H7 (cell line): Measurements from ENCODE around the gene NIPAL3. TPM values are rescaled to one million over a fixed set of nuclear protein-coding genes. Genes with fewer than 3 reads are reported as not detected.

ENCODE experiments used
- DNase-seq: peaks from one replicate; pipeline ENCODE4 v3.0.0; 2012
- H3K27me3 ChIP-seq: 2 replicates; pipeline ENCODE4 v1.6.0; 2011; ENCODE audit warnings: mild to moderate bottlenecking, low read length; ENCODE audit not compliant: control insufficient read depth, insufficient read depth
- H3K36me3 ChIP-seq: replicated peaks from 2 replicates; pipeline ENCODE4 v1.5.1; 2011; ENCODE audit warnings: low read length; ENCODE audit not compliant: control insufficient read depth, insufficient read depth
- H3K4me3 ChIP-seq: 2 replicates; pipeline ENCODE4 v1.5.1; 2011; ENCODE audit warnings: low read depth, mild to moderate bottlenecking, control low read depth, low read length, moderate library complexity; ENCODE audit not compliant: insufficient read depth
- total RNA-seq: library from RNA; depleted of rRNA; stranded (reverse); fragments of >200 nt; shearing (Covaris generic); gene quantifications from 2 replicates; pipeline ENCODE4 v1.2.3, GENCODE V29; 2014

Gene NIPAL3
- total RNA-seq, 1 experiment from 2014 or later: 8.9 TPM

DNA sequence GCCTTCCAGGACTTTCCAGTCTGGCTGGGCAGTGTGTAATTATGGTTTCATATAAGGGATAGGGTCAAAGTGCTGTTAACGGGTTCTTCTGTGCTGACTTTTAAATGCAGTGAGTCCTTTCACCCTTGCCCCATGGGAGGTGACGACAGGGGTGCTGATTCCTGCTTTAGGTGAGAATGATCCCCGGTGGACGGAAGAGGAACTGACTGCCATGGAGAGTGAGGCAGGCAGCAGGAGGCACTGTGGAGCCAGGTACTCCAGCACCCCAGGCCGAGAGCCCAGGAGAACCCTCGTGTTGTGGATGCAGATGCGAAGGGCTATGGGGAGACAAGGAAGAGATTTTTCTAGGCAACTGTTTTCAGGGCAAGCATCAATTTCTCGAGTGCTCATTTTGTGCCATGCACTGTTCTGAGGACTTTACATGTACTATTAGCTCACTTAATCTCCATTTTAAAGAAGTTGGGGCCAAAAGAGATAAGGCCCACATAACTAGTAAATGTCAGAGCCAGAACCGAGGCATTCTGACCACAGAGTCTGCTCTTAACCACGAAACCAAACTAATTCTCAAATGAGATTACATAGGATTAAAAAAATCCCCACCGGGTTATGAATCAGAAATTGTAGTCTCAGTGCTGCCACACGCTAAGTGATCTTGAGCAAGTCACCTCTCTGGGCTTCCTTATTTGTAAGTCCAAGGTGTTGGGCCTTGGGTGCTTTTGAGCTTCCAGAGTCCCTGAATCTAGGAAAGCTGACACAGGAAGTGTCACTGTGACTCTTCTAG, 30.3 kb upstream of the NIPAL3 start:
- DNase-seq: peak; percentile 59
- H3K36me3 ChIP-seq: peaks cover 1% of the 10 kb centered on the region
- no peaks in the 10 kb centered on the region for H3K27me3 ChIP-seq

DNA sequence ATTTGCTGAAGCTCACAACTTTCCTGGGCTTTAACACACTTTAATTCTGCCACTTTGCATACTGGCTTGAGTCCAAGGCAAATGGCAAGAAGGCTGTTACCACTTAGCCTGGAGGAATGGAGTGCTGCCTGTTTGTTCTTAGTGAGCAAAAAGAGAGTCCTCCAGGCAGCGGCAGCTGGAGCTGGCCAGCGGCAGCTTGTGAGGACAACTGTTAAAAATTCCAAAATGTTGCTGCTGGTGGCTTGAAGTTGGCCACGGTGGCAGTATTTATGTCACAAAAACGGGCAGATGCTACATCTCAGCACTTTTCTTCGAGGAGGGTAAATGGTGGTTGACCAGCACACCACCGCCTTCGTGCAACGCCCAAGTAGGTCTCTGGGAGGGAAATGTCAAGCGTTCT, 29.4 kb upstream of the NIPAL3 start:
- peaks cover 1% of the 10 kb centered on the region for H3K36me3 ChIP-seq
- no peak for DNase-seq
- H3K27me3 ChIP-seq: no peaks in the 10 kb centered on the region
- H3K4me3 ChIP-seq: no peak overlapping the region

More for the DNA sequence above, 30.3 kb upstream of the NIPAL3 start:
- no peak overlapping the region for H3K4me3 ChIP-seq

DNA sequence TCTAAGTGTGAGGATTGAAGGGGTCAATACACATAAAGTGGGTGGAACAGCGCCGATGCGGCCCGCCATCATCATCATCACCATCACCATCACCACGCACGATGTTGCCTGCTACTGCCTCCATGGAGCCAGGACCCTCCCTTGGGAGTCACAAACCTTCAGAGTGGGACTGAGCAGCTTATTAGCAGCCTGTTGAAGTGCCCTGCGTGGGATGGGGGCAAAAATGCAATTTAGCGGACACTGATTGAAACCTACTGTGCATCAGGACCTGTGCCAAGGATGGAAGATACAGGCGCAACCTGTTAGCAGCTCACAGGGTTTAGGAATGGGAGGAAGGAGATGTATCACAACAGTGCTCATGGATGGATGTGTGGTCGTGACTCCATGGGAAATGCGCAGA, 28.7 kb upstream of the NIPAL3 start:
- peaks cover 1% of the 10 kb centered on the region for H3K36me3 ChIP-seq
- no peaks in the 10 kb centered on the region for H3K27me3 ChIP-seq
- no peak for DNase-seq
- no peak overlapping the region for H3K4me3 ChIP-seq

DNA sequence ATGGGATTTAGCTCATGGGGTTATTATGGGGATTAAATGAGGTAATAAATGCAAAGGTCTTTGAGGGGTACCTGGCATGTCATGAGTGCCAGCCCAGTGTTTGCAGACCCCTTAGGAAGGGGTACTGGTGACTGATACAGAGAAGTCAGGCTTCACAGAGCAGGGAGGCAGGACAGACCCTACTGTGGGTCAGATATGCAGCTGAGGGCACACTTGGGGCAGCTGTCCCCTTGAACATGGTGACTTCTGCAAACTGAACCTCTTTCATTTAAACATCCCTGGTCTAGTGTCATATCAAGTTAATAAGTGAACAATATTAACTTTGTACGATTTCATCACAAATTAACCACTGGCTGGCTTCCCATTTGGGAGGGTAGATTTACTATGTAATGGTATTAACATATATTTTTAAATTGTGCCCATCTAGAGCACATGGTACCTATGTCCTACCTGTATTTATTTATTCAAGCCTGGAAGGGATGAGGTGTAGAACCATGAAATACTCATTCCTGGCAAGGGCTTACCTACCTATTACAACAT, 27.9 kb upstream of the NIPAL3 start:
- Histone ChIP-seq H3K36me3 (peaks cover 1% of the 10 kb centered on the region; the same call in 1 of the 2 replicates), H3K27me3 (no peaks in the 10 kb centered on the region), H3K4me3 (no peak overlapping the region)
- no peak for DNase-seq

DNA sequence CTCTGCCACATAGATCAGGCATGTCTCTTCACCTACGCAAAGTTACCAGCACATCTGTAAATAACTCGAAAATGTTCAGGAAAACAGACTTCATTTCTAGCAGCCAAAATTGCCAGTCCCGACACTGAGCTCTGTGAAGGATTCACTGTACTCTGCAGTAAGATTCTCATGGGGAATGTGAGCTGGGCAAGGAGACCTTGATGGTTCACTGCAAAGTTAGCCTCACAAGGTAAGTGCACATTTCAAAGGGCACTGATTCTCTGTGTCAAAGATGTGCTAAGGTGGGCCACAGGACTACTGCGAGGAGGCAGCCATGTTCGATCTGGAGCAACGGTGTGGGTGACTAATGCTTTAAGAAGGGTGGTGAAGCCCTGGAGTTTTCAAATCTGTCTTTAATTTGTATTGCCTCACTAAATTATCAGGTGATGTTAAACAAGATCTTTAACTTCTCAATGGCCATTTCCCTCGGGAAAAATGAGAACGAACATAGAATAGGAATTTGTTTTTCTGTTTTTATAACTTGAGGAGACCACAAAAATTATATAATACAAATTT, 27.2 kb upstream of the NIPAL3 start:
- Histone ChIP-seq H3K36me3 (peaks cover 1% of the 10 kb centered on the region; the same call in 1 of the 2 replicates), H3K27me3 (no peaks in the 10 kb centered on the region), H3K4me3 (no peak overlapping the region)
- no peak for DNase-seq

DNA sequence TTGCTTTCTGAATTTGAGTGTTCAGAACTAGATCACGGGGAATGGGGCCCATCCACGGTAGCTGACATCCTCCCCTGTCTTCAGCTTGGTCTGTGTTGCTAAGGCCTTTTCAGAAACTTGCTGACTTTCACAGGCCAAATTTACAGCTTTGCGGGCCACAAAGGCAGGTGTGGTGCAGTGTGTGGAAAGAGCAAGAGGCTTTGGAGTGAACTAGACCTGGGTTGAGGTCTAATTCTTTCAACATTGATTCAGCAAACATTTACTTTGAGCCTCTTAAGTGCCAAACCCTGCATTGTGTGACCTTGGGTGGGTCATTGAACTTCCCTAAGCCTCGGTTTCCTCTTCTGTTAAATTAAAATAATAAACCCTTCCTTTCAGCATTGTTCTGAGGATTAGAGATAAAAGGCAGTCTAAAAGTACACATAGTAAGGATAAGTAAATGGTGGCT, 26.3 kb upstream of the NIPAL3 start:
- no peak overlapping the region for H3K4me3 ChIP-seq
- peaks cover 1% of the 10 kb centered on the region; the same call in 1 of the 2 replicates for H3K36me3 ChIP-seq
- H3K27me3 ChIP-seq: no peaks in the 10 kb centered on the region
- DNase-seq: no peak

DNA sequence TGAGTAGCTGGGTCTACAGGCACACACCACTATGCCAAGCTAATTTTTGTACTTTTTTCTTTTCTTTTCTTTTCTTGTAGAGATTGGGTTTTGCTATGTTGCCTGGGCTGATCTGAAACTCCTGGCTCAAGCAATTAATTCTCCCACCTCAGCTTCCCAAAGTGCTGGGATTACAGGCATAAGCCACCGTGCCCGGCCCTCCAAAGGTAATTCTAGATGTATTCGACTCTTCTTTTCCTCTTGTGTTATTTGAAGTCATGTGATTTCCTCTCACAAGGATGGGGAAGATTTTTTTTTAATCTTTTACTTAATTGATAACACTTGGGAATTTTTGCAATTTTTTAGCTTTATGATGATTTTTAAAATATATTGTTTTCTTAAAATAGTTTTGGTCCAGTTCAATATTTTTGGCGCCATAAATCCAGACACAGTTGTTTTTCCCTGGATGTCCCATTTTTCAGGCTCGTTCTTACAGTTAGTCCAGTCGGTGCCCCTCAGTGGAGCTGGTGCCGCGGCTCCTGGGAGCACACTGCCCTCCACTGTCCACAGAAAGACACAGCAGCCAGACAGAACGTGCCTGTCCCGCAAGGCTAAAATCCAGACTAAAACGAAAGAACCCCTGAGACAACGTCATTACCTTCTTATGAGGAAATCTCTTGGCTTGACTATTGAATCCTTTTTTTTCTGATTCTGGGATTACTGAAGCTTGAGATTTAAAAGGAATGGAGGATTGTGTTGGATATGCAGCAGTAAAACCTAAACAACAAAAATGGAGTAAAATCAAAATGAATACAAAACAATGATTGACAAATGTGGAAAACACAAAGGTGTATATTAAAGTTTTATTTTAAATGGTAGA, 24.4 kb upstream of the NIPAL3 start:
- H3K4me3 ChIP-seq: no peak overlapping the region
- DNase-seq: peak; percentile 68
- no peaks in the 10 kb centered on the region for H3K27me3 ChIP-seq
- peaks cover 1% of the 10 kb centered on the region; the same call in 1 of the 2 replicates for H3K36me3 ChIP-seq

DNA sequence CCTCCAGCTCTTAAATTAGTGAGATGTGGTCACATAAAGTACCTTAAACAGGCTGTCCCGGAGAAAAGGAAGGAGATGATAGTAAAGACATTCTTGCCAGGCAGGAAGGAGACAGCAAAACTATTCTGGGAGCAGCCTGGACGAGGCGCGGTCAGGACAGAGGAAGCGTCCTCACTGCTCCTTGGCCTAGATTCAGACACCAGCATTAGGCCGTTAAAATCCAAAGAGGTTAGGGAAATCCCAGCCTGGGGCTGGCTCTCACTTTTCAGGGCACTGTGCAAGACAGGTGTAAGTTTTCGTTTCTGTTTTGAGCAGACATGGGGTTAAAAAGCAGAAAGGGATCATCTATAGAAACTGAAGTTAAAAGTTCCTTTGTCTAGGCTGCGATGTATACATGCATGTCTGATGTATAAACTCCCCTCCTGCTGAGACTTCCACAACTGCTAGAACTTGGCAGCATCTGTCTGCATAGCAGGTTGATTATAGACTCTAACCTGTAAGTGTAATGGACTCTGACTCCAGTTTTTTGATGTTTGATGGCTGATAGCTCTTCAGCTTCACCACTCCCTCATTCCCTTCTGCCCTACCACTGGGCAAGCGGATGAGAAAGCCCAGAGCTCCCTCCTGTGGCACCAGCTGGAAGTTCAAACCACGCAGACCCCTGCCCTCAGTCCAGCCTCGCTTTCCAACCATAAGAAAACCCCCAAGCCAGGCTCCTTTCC, 23.6 kb upstream of the NIPAL3 start:
- Histone ChIP-seq H3K36me3 (peaks cover 1% of the 10 kb centered on the region; the same call in 1 of the 2 replicates), H3K27me3 (no peaks in the 10 kb centered on the region), H3K4me3 (no peak overlapping the region)
- DNase-seq: peak; percentile 75

DNA sequence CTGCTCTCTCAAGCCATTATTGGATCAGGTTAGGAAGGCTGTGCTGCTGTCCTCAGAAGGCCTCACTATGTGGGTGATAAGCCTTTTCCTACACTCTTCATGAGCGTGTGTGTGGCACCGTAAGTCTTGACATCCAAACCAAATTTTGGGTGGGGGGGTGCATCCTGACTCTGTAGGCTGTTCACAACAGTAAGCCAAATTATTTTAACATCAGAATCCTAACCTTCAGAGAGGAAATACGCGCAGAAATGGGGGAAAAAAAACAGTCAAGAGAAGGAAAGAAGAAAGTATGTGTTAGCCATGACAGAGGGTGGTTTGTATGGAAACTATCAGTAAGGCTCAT, 23.0 kb upstream of the NIPAL3 start:
- no peak for DNase-seq
- no peak overlapping the region for H3K4me3 ChIP-seq
- no peaks in the 10 kb centered on the region for H3K27me3 ChIP-seq

DNA sequence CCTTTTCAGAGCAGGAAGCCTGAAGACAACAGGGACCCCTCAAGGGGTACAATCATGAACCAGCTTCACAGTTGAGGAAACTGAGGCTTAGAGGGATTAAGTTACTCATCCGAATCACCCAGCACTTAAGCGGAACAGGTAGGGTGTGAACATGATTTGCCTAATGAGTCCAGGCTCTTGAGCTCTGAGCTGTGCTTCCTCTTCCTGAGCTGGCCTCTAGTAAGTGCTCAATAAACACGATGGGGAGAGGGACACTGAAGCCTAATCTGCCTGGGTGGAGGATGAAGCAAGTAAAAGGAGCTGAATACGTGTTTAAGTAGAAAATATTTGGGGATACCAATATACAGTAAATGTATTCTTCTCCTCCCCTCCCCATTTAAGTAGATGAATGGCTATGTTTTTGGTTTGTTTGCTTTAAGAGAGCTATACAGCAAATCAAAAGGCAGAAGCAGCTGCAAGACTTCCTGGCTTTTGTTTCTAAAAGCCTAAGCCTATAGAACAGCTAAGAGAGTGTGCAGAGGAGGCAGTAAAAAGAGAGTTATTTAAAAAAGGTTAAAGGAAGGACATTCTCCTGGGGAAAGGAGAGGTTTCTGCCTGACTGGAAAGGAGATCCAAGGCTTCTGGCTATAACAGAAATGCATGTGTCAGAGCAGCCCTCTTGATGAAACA, 22.5 kb upstream of the NIPAL3 start:
- H3K36me3 ChIP-seq: peaks cover under 1% of the 10 kb centered on the region; the same call in 1 of the 2 replicates
- no peak overlapping the region for H3K4me3 ChIP-seq
- no peak for DNase-seq
- no peaks in the 10 kb centered on the region for H3K27me3 ChIP-seq

More for the DNA sequence above, 23.0 kb upstream of the NIPAL3 start:
- H3K36me3 ChIP-seq: peaks cover 1% of the 10 kb centered on the region; the same call in 1 of the 2 replicates

DNA sequence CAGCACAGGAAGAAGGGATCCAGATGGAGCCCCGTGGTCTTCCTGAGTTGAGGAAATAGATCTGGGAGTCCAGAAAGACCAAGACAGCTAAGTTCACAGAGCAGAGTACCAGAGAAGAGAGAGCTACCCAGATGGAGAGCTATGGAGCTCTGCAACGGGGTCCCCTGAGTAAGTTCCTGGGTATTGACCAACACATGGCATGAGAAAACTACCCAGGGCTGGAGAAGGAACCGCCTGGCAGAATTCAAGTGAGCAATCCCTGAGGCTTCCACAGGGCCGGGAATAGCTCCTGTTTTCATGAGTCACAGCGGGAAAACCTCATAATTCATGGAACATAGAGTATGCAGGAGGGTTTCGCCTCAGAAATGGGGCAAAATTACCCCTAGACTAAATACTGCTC, 21.7 kb upstream of the NIPAL3 start:
- no peaks in the 10 kb centered on the region for H3K36me3 ChIP-seq
- no peak overlapping the region for H3K4me3 ChIP-seq
- no peaks in the 10 kb centered on the region for H3K27me3 ChIP-seq
- DNase-seq: no peak

DNA sequence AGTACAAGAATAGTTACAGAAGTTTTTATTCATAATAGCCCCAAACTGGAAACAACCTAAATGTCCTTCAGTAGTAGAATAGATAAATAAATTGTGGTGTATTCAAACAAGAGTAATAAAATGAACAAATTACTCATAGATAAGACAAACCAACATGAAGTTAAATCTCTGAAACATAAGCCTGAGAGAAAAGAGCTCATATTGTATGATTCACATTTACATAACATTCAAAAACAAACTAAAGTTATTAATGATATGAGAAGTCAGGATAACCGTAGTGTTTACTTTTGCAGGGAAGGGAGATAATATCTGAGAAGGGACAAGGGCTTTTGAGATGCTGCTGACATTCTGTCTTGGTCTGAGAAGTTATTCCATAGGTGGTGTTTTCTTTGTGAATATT, 15.5 kb upstream of the NIPAL3 start:
- no peaks in the 10 kb centered on the region for H3K27me3 ChIP-seq
- H3K4me3 ChIP-seq: no peak overlapping the region

DNA sequence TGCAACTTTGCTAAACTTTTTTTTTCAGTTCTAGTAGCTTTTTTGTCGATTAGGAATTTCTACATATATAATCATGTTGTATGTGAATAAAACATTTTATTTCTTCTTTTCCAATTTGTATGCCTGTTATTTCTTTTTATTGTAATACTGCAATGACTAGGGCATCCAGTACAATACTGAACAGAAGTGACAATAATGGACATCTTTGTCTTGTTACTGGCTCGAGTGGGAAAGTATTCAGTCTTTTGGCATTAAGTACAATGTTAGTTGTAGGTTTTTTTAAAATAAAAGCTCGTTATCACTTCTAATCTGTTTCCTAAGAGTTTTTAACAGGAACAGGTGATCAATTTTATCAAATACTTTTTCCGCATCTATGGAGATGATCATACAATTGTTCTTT, 11.8 kb upstream of the NIPAL3 start:
- no peaks in the 10 kb centered on the region for H3K36me3 ChIP-seq
- no peaks in the 10 kb centered on the region for H3K27me3 ChIP-seq
- no peak for DNase-seq
- no peak overlapping the region for H3K4me3 ChIP-seq

More for the DNA sequence above, 15.5 kb upstream of the NIPAL3 start:
- no peak for DNase-seq
- no peaks in the 10 kb centered on the region for H3K36me3 ChIP-seq
